ENCODE results near the gene AKR1D1. TPM values are rescaled to one million over a fixed set of nuclear protein-coding genes. Genes with fewer than 3 reads are reported as not detected.

AKR1D1 gene, protein sequence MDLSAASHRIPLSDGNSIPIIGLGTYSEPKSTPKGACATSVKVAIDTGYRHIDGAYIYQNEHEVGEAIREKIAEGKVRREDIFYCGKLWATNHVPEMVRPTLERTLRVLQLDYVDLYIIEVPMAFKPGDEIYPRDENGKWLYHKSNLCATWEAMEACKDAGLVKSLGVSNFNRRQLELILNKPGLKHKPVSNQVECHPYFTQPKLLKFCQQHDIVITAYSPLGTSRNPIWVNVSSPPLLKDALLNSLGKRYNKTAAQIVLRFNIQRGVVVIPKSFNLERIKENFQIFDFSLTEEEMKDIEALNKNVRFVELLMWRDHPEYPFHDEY
- total RNA-seq = under 1 TPM in 1 of 4 donors, not detected in 3; 0.39 TPM

DNA sequence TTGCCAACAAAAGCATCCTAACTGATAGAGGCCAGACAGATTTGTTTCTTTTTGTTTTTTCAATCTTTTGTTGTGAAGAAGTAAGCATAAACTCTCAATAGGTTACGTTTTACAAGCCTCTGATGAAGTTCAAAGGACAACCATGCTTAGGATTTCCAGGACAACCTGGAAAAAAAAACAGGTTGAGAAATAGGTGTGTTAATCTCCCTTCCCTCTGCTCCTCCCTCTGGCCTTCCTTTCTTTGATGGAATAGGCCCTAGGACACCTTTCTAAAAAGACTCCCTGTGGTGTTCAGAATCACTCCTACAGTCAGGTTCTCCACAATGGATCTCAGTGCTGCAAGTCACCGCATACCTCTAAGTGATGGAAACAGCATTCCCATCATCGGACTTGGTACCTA, at the start of gene AKR1D1:
AKR1D1 (plus strand) TSS at position 264 of the 400 bp plus-strand sequence; CDS start at position 324, 60 bp downstream.
- H3K9me3 ChIP-seq = no peaks in the 10 kb centered on the region
- H3K4me1 ChIP-seq = no peaks in the 10 kb centered on the region
- DNase-seq (ENCODE audit: low spot score in 2 of 2) = no peak
- H3K36me3 ChIP-seq = no peaks in the 10 kb centered on the region
- WGBS = 88% methylated on average over 3 of the region's 3 CpGs
- H3K27ac ChIP-seq = no peak within 1 kb of the TSS
- H3K4me3 ChIP-seq = no peak within 1 kb of the TSS
- no peaks in the 10 kb centered on the region for H3K27me3 ChIP-seq
- TF ChIP-seq POLR2AphosphoS5 (IDR thresholded peaks at IDR 0.05) = no peak
- no peak for TF ChIP-seq EP300 (IDR thresholded peaks at IDR 0.05)
- TF ChIP-seq, protein P1, sequence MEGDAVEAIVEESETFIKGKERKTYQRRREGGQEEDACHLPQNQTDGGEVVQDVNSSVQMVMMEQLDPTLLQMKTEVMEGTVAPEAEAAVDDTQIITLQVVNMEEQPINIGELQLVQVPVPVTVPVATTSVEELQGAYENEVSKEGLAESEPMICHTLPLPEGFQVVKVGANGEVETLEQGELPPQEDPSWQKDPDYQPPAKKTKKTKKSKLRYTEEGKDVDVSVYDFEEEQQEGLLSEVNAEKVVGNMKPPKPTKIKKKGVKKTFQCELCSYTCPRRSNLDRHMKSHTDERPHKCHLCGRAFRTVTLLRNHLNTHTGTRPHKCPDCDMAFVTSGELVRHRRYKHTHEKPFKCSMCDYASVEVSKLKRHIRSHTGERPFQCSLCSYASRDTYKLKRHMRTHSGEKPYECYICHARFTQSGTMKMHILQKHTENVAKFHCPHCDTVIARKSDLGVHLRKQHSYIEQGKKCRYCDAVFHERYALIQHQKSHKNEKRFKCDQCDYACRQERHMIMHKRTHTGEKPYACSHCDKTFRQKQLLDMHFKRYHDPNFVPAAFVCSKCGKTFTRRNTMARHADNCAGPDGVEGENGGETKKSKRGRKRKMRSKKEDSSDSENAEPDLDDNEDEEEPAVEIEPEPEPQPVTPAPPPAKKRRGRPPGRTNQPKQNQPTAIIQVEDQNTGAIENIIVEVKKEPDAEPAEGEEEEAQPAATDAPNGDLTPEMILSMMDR (IDR thresholded peaks at IDR 0.05) = no peak
- TF ChIP-seq POLR2A (IDR thresholded peaks at IDR 0.05) = no peak

GRCh38 chr7:138027100-138027499, 49.2 kb upstream of the AKR1D1 start:
- Histone ChIP-seq H3K36me3 (no peaks in the 10 kb centered on the region), H3K27me3 (peaks cover 6% of the 10 kb centered on the region), H3K4me3 (no peak overlapping the region), H3K9me3 (no peaks in the 10 kb centered on the region), H3K4me1 (peaks cover 6% of the 10 kb centered on the region), H3K27ac (no peak overlapping the region)
- 56% methylated on average over 2 of the region's 2 CpGs for WGBS
- TF ChIP-seq POLR2A (IDR thresholded peaks at IDR 0.05) (no peak), EP300 (IDR thresholded peaks at IDR 0.05) (no peak), POLR2AphosphoS5 (IDR thresholded peaks at IDR 0.05) (no peak)
- TF ChIP-seq, protein P1 (IDR thresholded peaks at IDR 0.05) = no peak
- no peak for DNase-seq (ENCODE audit: low spot score in 2 of 2)

DNA sequence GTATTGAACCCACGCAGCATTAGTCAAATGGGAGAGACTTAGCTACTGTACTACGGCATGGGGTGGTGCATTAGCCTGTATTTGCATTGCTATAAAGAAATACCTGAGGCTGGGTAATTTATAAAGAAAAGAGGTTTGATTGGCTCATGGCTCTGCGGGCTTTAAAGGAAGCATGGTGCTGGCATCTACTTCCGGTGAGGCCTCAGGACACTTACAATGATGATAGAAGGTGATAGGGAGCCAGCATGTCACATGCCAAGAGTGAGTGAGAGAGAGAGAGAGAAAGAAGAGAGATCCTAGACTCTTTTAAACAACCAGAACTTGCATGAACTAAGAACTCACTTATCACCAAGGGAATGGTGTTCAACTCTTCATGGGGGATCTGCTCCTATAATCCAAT, 47.1 kb upstream of the AKR1D1 start:
- no peak for DNase-seq (ENCODE audit: low spot score in 2 of 2)
- Histone ChIP-seq H3K4me3 (no peak overlapping the region), H3K4me1 (peaks cover 6% of the 10 kb centered on the region), H3K27ac (no peak overlapping the region), H3K9me3 (no peaks in the 10 kb centered on the region), H3K36me3 (no peaks in the 10 kb centered on the region), H3K27me3 (peaks cover 12% of the 10 kb centered on the region)
- TF ChIP-seq, protein P1 (IDR thresholded peaks at IDR 0.05) = no peak
- TF ChIP-seq POLR2AphosphoS5 (IDR thresholded peaks at IDR 0.05) = no peak
- TF ChIP-seq EP300 (IDR thresholded peaks at IDR 0.05) = no peak
- no peak for TF ChIP-seq POLR2A (IDR thresholded peaks at IDR 0.05)
- WGBS = 81% methylated on average over 4 of the region's 4 CpGs

DNA sequence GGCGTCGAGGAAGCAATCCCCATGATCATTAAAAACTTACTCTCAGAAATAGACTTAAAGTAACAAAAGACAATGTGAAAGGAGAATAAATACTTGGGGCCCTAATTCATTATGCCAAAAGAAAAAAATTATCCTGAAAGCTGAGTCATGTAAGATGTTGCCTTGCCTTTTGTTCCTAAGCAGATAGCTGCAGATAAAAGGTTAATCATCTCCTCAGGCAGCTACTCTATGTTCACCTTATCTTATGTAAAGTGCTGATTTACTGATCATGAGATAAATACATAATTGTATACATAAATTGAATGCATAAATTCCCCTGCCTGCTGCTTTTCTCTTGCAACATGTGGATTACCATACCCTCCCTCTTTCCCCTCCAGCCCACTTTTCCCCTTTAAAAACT, 46.3 kb upstream of the AKR1D1 start:
- whole genome bisulfite sequencing = 53% methylated on average over 2 of the region's 2 CpGs
- Histone ChIP-seq H3K27me3 (peaks cover 12% of the 10 kb centered on the region), H3K9me3 (no peaks in the 10 kb centered on the region), H3K4me1 (peaks cover 6% of the 10 kb centered on the region), H3K36me3 (no peaks in the 10 kb centered on the region), H3K27ac (no peak overlapping the region), H3K4me3 (no peak overlapping the region)
- no peak for DNase-seq (ENCODE audit: low spot score in 2 of 2)
- TF ChIP-seq POLR2A (IDR thresholded peaks at IDR 0.05) = no peak
- TF ChIP-seq POLR2AphosphoS5 (IDR thresholded peaks at IDR 0.05) = no peak
- TF ChIP-seq, protein P1 (IDR thresholded peaks at IDR 0.05) = no peak
- TF ChIP-seq EP300 (IDR thresholded peaks at IDR 0.05) = no peak

DNA sequence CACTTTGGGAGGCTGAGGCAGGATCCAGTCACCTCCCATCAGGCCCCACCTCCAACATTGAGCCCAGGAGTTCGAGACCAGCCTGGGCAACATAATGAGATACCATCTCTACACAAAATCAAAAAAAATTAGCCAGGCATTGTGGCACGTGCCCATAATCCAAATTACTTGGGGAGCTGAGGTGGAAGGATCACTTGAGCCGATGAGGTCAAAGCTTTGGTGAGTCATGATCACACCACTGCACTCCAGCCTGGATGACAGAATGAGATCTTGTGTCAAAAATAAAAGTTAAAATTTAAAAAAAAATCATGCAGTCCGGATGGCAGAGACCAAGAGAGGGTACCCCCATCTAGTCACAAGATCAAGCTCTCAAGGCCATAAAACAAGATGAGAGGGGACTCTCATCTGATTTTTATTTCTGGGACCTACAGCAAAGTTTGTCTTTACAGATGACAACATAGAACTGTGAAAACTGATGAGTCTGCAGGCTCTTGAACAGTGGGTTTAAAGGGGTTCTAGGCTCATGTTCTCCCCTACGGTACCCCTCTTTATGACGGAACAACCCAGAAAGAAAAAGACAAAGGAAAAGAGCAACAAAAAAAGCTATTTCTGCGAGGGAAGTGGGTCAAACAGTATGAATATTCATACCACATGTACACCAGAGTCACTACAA, 45.4 kb upstream of the AKR1D1 start:
- Histone ChIP-seq H3K9me3 (no peaks in the 10 kb centered on the region), H3K4me1 (peaks cover 6% of the 10 kb centered on the region), H3K4me3 (no peak overlapping the region), H3K27ac (no peak overlapping the region), H3K36me3 (no peaks in the 10 kb centered on the region), H3K27me3 (peaks cover 12% of the 10 kb centered on the region)
- WGBS = 59% methylated on average over 7 of the region's 7 CpGs
- TF ChIP-seq, protein P1 (IDR thresholded peaks at IDR 0.05) = no peak
- TF ChIP-seq EP300 (IDR thresholded peaks at IDR 0.05) (no peak), POLR2A (IDR thresholded peaks at IDR 0.05) (no peak), POLR2AphosphoS5 (IDR thresholded peaks at IDR 0.05) (no peak)
- no peak for DNase-seq (ENCODE audit: low spot score in 2 of 2)
